GM19328 (cell line): ENCODE measurements around the gene DNAAF8.

Experiments used
- ATAC-seq: cut with Tn5 transposase; IDR thresholded peaks from one replicate; pipeline ENCODE4 v1.9.1; 2021; ENCODE audit warnings: mild to moderate bottlenecking, moderate library complexity; ENCODE audit not compliant: unreplicated experiment

Gene DNAAF8

GRCh38 chr16:4750896-4751295 lies 16.6 kb downstream of the DNAAF8 start:
- no peak for ATAC-seq

GRCh38 chr16:4752351-4753100 lies 18.2 kb downstream of the DNAAF8 start:
- ATAC-seq: no peak

- ATAC-seq: no peak
These were observed 18.9 kb downstream of the DNAAF8 start for GRCh38 chr16:4753227-4753626.

- ATAC-seq: no peak
These were observed 20.5 kb downstream of the DNAAF8 start for GRCh38 chr16:4754865-4755264.

GRCh38 chr16:4755687-4756086 lies 21.4 kb downstream of the DNAAF8 start:
- ATAC-seq: no peak

- no peak for ATAC-seq
These were observed 26.0 kb downstream of the DNAAF8 start for GRCh38 chr16:4760221-4760910.

GRCh38 chr16:4762205-4762604 lies 27.9 kb downstream of the DNAAF8 start:
- ATAC-seq: no peak

GRCh38 chr16:4763791-4764190 lies 29.5 kb downstream of the DNAAF8 start:
- ATAC-seq: no peak

- ATAC-seq: no peak
These were observed 31.5 kb downstream of the DNAAF8 start for GRCh38 chr16:4765511-4766474.

GRCh38 chr16:4766875-4767628 lies 32.7 kb downstream of the DNAAF8 start, which contains the start of gene ZNF500:
Gene ZNF500, minus strand, starts transcription at chr16:4767162. Its CDS starts 1,184 bp downstream, at chr16:4765978.
- peak; percentile 85 for ATAC-seq

- ATAC-seq: no peak
These were observed 33.7 kb downstream of the DNAAF8 start for GRCh38 chr16:4767872-4768548.

GRCh38 chr16:4768549-4769305 lies 34.4 kb downstream of the DNAAF8 start:
- peak; percentile 55 for ATAC-seq

GRCh38 chr16:4769306-4769638 lies 34.9 kb downstream of the DNAAF8 start:
- ATAC-seq: no peak

GRCh38 chr16:4771646-4772045 lies 37.3 kb downstream of the DNAAF8 start:
- ATAC-seq: no peak

GRCh38 chr16:4772351-4772750 lies 38.0 kb downstream of the DNAAF8 start:
- ATAC-seq: no peak

GRCh38 chr16:4775005-4775404 lies 40.7 kb downstream of the DNAAF8 start:
- no peak for ATAC-seq

GRCh38 chr16:4776141-4776705 lies 41.9 kb downstream of the DNAAF8 start:
- ATAC-seq: no peak

- ATAC-seq: no peak
These were observed 43.2 kb downstream of the DNAAF8 start for GRCh38 chr16:4777339-4778049.
